MV-4-11 (cell line): ENCODE data around the gene TMEM258.
A peak's percentile ranks its signal among the peaks of the same experiment; 100 is the strongest.

Experiments used
- DNase-seq: peaks from one replicate; lab custom pipeline; 2025; lab: John Stamatoyannopoulos, UW

Gene TMEM258

DNA sequence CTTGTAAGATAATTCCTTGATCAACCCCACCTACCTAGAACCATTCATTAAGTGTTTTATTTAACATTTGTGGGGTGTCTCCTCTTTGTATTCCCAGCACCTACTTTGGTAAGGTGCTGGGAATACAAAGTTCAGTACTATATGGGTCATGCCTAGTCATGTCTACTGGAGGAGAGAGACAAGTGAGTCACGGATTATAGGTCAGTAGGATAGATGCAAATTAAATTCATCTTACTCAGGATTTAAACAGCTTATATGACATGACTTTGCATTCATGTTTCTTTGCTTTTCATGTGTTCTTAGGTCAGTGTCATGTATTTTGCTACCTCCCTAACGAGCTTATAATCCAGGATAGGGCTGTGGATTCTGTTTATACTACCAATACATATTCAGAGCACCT, 27.8 kb upstream of the TMEM258 start:
- no peak for DNase-seq

DNA sequence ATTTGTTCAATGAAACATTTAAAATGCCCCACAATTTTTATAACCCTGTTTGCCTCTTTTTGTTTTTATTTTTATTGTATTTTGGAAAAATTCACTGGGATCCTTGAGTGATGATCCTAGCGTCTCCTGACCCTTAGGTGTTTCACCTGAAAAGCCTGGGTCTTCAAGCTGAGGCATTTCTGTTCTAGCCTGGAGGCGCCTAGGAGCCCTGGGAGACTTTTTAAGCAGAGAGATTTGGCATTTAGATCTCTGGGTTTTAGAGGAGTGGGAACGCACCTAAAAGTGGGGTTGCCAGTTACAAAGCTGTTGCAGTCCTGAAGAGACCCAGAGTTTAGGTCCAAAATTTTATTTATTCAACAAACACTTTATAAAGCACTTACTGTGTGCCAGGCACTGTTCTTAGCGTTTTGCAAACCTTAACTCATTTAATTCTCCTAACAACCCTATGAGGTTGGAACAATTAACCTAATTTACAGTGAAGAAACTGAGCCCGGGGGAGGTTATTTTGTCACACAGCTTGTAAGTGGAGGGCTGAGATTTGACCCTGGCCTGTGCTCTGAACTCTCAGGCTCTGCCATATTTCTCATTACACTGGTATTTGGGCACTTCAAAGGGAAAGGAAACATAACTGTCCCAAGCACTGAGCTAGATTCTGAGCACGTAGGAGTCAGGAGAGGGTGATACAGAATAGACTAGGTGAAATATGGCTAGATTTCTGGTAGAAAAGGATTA, 25.2 kb upstream of the TMEM258 start:
- DNase-seq = no peak

DNA sequence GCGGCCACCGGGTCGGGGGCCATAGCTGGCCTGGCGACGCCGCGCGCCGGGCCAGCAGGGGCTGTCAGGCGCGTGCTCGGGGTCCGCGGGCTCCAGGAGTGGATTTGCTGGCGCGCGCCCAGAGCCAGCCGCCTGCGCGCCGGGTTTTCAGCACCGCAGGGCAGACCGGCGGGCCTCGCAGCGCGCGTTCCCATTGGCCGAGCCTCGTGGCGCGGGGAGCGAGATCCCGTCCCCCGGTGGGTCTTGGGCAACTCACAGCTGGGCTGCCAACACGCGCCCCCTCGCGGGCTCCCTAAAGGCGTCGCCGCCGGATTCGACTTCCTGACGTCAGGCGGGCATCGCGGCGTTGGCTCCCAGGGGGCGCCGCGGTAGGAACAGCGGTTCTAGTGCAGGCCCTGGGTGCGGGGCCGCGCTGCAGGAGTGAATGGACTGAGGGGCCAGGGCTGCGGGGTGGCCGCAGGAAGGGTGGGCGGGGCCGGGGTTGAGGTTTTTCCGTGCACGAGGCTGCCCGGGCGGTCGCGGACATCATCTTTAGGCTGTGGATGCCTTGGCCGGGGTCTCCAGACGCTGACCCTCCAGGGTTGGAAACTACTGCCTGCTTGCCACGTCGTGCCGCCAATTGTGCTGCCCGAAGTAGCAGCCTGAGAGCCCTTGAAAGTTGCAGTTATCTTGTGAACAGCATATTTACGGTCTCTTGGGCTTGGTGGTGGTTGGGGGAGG, 24.5 kb upstream of the TMEM258 start, which contains the start of gene FADS1:
FADS1 (minus strand) TSS at position 268 of the 720 bp plus-strand sequence; CDS start at position 194, 74 bp downstream.
- peak; percentile 95 for DNase-seq

DNA sequence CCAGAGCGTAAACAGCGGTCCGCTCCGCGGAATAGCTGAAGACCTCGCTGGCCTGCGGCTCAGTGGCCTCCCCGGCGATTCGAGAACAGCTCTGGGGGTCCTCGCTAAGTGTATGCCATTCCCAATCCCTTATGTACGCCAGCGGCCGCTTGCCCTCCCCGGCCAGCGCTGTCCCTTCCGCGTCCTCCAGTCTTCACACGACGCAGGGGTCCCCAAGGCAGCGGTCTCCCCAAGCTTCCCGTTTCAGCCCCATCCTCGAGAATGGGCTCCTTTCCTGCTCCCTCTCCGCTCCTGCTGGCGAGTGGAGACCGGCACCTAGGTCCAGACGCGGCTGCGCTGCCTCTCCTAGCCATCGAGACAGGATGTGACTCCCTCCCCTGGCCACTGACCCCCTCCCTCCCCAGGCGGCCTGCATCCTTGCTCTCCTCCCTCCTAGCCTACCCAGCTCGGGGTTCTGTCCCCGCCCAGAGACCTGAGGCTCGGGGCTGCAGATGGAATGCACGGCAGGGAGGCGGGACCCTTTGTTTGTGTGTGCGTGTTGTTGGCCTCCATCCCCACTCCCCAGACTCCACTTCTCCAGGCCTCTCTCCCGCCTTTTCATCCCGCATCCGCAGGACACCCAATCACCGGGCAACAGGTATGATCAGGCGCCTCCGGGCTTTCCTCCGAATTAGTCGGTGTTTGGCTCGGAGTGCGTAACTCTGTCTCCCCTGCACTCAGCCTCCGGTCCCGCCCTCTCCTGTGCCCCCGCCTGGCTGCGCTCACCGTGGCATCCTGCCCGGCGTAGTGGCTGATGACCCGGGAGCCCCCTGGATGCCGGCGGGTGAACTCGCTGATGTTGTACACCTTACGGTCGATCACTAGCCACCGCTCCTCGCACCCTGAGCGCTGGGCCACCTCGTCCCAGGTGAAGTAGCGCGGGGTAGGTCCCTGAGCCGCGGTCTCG, 23.7 kb upstream of the TMEM258 start:
- DNase-seq = peak; percentile 35

DNA sequence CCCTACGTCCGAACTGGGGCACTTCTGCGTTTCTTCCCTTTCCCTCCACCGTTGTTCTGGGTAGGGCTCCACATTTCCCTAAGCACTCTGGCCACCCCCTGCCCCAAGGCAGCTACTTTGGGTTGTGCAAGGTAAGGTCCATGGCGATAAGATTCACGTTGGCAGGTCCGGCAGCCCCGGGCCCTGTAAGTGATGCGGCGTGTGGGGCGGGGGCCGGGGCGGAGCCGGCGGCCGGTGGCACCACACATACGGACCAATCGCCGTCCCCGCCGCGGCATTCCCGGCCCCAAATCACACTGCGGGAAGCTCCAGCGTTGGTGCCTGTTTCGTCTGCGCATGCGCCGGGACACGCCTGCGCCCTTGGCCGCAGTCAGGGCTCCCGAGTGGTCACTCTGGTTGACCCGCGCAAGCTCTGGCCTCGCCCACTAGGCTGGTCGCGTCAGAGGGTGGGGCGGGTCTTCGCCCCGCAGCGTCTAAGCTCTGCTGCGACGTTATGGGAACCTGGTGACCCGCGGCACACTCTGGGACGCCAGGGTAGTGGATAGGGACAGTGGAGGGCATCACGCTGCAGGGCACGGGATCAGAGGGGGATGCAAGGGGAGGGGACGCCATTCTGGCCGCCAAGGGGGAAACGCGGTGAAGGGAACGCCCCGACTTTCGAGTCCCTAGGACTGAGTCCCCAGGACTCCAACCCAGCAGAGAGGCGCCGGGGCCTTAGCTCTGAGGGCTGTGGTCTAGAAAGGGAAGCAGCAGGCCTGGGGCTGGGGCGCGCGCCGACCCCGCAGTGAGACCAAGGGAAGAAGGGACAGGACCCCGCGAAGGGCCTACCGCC, 22.8 kb upstream of the TMEM258 start:
- peak; percentile 84 for DNase-seq

DNA sequence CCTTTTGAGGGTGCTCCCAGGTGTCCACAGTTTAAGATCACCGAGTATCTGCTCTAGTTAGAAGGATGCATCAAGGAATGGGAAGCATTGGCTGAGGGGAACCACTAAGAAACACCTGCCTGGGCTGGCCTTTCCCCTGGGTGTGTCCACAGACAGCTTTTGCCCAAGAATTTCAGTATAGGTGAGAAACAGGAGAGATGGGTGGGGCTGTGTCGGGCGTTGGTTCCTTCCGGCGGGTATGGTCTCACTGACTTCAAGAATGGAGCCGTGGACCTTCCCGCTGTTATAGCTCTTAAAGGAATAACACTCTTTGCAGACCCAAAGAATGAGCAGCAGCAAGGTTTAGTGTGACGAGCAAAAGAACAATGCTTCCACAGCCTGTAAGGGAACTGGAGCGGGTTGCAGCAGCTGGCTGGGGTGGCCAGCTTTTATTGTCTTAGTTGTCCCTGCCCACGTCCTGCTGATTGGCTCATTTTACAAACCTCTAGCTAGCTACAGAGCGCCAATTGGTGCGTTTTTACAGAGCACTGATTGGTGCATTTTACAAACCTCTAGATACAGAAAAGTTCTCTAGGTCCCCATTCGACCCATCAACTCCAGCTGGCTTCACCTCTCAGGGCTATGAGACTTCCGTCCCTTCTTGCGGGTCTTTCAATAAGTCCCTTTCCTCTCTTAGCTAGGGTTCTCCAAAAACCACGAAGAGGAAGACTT, 22.0 kb upstream of the TMEM258 start:
- peak; percentile 67 for DNase-seq

DNA sequence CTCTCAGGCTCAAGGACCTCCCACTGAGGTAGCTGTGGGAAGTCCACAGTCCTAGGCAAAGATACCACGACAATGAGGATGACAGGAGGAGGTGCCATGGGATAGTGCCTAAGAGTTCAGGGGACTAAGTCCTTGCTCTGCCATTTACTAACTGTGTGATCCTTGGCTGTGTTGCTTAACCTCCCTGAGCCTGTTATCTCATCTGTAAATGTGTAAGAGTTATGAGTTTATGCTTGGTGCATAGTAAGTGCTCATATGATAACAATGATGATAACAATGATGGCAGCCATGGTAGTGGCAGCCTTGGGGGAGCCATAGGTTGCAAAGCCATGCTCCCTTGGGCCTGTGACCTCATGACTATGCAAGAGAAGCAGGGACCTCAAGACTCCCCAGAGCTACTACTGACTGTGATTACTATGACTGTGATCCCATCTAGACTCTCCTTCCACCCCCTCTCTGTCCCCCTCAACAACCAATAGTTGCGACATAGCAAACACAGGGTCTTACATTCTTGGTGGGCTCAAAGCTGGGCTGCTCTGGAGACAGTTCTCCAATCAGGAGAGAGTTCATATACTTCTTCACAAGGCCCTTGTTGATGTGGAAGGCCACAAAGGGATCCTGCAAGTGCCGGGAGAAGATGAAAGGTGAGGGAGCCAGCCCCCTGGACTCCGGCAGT, 20.5 kb upstream of the TMEM258 start:
- DNase-seq = no peak

DNA sequence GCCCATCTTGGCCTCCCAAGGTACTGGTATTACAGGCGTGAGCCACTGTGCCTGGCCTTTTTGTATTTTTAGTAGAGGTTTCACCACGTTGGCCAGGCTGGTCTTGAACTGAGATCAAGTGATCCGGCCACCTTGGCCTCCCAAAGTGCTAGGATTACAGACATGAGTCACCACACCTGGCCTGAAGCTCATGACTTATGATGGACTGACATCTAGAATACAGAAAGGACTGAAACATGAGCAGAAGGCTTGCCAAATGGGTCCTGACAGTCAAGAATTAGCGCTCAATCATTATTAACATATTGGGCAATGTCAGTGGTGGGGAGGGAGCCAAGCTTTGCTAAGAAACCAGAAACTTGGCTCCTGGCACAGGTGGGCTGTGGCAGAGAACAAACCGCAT, 19.4 kb upstream of the TMEM258 start:
- DNase-seq = no peak

DNA sequence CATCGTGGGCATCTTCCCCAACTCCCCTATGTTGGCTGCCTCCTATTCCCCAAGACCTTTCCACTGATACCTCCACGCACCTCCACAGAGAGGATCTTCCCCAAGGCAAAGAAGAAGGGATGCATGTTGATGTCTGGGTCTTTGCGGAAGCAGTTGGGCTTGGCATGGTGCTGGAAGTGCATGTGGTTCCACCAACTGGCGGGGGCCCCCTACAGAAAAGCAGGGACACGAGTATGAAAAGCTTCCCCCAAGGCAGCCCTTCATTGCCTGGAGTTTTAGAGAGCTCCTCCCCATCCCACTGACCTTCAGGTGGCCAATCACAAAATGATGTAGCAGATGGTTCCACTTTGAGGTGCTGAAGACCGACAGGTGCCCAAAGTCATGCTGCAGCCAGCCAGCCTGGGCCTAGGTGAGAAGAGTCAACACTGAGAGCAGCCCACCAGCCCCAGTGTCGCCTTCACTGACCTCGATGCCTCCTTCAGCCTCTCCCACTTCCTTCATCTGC, 18.3 kb upstream of the TMEM258 start:
- no peak for DNase-seq

DNA sequence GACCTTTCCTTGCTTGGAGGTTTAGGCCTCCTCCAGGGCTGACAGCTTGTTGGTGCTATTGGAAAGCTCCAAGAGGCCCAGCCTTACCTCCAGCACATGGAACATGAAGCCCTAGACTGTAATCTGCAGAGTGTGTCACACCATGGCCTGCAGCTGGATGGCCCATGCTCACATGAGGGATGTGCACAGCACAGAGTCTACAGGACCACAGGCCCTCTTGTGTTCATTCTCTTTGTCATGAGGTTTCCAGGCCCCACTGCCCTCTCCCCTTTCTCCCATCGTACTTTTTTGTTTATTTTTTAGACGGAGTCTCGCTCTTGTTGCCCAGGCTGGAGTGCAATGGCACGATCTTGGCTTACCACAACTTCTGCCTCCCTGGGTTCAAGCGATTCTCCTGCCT, 14.4 kb upstream of the TMEM258 start:
- DNase-seq = no peak

DNA sequence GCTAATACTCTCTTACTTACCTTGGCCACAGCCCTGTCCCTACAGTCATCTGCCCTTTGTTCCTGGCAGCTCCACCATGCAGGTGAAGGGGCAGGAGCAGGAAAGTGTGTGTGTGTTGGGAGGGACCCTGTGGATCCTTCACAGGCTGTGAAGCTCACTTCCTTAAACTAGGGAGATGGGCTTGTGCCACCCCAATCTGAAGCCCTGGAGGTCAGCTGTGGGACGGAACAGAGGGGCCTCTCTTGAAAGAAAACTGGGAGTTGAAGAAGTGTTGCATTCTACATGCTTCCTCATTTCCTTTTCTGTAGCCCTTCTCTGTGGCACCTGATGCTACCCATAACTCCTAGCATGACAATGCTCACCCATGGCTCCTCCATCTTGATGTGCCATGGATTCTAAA, 12.7 kb upstream of the TMEM258 start:
- DNase-seq = peak; percentile 64

DNA sequence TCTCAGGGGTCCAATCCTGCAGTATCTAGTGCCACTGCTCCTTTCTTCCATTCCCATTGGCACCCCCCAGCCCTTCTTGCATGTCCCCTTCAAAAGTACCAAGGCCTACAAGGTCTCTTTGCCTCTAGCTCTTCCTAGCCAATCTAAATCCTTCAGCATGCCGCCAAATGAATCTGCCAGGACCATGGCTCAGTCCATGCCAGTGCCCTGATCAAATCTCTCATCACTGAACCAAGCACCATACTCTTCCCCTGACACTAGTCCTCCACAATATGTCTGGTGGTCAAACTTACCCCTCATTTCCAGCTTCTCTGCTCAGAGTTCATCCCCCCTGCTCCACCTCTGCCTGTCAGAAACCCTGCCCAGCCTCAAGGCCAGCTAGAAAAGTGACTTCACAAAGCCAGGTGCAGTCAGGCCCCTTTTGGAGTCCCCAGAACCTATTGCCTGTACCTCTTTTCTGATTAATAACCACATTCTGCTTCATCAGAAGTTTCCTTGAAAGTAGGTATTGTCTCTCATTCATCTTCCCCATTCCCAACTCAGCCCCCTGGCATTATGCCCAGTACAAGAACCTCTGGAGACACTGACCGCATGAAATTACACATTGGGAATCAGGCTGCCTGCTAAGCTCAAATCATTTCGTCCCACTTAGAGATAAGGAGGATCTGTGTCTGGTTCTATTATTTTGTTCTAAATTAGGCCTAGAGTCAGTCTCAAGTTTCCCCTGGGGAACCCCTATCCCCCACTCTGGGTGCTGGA, 11.7 kb upstream of the TMEM258 start:
- no peak for DNase-seq

DNA sequence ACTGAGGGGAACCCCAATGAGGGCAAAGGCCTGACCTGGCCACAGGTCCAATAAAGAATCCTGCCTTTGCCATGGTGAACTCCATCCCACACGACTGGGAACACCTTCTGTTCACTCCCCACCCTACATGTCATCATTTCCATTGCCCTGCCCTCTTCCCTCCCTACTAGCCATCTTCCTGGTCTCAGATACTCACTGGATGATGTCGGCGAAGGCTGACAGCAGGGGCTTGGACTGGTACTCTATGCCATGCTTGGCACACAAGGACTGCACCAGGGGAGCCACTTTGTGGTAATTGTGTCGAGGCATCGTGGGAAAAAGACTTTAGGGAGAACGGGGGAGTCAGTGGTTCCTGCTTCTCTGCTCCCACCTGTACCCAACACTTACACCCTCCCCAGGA, 10.2 kb upstream of the TMEM258 start:
- DNase-seq = no peak

DNA sequence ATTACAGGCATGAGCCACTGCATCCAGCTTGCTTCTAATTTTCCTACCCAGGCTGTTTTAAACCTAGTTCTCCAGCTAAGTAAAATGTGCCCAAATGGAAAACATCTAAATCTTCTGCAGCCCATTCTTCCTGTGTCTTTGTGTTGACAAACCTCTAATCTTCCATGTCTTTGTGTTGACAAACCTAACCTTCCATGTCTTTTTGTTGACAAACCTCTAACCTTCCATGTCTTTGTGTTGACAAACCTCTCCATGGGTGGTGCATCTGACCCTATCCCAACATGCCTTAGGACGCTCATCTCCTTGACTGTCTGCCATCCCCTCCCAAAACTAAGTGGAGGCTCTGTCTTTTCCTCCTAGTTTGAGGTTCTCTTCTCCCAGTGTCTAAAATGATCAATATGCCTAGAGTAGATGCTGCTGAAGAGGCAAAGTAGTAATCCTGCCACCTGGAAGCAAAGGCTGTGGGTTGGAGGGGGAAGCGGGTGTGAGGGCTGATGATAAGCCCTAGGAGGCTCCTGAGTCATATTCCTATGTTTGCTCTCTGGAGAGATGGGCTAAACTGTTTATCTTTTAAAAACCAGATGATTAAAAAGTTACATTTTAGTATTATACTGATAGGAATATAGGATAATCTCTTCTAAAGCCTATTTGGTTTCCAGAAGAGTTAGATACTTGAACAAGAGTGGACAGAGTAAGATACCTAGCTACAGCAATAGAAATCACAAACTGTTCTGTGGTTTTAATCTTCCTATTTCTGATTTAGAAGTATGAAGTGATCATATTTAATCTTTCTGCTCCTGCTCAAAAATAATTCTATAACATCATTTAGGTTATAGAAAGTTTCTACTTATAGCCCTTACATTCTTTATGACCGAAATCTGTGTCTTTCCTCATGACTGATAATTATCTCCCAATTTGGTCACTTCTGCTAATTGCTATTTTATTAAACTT, 8.2 kb upstream of the TMEM258 start:
- DNase-seq = no peak

DNA sequence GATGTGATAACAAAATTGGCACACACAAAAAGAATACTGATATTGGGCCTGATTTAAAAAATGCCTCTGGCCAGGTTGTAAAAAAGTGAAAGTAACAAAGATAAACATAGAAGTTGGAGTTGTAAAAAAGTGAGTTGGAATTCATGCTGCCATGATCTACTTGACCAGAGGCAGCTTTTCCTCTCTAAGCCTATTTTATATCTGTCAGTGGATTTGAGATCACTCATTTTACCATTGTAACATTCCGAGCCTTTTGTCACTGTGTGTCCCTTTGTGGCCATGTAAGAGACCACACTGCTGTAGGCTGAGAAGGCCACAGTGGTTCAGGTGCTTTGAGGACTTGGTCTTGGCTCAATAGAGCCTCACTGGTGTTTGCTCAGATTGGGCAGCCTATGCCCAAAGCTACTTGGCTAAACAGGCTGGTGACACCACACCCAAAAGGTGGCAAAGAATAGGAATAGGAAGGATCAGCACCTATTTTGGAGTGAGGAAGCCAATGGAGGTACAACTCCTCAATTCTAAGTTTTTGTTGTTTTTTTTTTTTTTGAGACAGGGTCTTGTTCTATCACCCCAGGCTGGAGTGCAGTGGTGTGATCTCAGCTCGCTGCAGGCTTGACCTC, 7.4 kb upstream of the TMEM258 start:
- no peak for DNase-seq

DNA sequence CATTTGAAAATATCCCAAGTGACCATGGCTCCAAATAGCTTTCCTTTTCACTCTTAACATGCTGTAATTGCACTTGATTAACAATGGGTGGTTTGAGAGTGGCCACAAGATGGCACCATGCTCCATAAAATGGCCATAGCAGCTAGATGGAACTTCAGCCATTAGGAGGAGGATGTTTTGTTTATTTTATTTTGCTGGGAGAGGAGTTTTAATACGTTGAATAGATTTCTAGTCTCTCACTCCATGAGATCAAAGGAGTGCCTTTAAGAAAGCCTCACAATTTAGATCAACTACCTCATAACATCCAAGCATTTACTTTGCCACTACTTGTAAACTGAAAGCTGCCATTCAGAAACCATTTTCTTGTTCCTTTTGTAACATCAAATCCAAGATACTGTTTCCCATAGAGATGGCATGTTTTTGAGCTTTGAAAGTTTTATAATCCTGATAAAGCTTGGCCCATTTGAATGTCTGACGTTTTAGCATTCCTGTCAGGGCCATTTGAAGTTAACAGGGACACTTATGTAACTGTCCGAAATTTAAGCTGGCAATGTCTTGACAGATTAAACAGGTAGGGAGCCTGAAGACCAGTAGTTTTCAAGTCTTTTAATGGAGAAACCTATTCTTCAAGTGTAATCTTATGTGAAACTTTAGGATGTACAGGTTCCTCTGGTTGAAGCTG, 5.0 kb upstream of the TMEM258 start:
- DNase-seq = peak; percentile 74

DNA sequence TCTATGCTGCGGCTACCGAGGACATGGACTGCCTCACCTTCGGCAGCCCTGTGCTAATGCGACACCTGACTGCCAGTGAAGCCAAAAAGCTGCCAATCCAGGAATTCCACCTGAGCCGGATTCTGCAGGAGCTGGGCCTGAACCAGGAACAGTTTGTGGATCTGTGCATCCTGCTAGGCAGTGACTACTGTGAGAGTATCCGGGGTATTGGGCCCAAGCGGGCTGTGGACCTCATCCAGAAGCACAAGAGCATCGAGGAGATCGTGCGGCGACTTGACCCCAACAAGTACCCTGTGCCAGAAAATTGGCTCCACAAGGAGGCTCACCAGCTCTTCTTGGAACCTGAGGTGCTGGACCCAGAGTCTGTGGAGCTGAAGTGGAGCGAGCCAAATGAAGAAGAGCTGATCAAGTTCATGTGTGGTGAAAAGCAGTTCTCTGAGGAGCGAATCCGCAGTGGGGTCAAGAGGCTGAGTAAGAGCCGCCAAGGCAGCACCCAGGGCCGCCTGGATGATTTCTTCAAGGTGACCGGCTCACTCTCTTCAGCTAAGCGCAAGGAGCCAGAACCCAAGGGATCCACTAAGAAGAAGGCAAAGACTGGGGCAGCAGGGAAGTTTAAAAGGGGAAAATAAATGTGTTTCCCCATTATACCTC, 3.6 kb upstream of the TMEM258 start:
- DNase-seq = no peak
